ENCODE data around the gene MLN.

The MLN gene

DNA sequence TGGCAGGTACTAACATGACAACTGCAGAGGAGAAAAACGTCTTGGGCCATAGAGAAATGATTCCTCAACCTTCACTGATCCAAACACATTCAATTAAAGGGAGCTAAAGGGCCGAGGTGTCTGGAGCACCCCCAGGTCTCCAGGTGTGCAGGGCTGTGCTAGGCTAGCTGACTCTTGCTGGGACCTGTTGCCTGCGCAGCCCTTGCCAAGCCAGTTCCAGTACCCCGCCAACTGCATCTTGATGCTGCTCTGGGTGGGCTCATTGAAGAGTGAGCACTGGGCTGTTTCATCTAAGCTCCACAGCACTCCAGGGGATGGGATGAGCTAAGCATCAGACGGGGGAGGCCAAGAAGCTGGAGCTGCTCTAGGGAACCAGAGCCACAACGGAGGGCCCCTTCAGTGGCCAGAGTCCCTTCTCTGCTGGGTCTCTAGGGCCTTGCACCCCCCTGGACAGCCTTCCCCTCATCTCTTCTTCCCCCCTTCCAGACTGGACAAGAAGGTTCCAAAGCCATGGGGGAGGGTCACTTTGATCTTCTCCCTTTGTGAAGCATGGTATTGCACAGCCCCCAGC is 30.8 kb downstream of the MLN start:
- in situ Hi-C loops (cut with MboI; ENCODE audit: low sequenced_read_pairs) = loop anchor here (10.0 kb wide), 1 partner anchor 252 kb away; no protein-coding TSS in a partner anchor

- in situ Hi-C loops (cut with MboI; ENCODE audit: low sequenced_read_pairs) = loop anchor here (10.0 kb wide), 1 partner anchor 253 kb away; no protein-coding TSS in a partner anchor
Measured at GRCh38 chr6:33772082-33772830, 31.5 kb downstream of the MLN start.

DNA sequence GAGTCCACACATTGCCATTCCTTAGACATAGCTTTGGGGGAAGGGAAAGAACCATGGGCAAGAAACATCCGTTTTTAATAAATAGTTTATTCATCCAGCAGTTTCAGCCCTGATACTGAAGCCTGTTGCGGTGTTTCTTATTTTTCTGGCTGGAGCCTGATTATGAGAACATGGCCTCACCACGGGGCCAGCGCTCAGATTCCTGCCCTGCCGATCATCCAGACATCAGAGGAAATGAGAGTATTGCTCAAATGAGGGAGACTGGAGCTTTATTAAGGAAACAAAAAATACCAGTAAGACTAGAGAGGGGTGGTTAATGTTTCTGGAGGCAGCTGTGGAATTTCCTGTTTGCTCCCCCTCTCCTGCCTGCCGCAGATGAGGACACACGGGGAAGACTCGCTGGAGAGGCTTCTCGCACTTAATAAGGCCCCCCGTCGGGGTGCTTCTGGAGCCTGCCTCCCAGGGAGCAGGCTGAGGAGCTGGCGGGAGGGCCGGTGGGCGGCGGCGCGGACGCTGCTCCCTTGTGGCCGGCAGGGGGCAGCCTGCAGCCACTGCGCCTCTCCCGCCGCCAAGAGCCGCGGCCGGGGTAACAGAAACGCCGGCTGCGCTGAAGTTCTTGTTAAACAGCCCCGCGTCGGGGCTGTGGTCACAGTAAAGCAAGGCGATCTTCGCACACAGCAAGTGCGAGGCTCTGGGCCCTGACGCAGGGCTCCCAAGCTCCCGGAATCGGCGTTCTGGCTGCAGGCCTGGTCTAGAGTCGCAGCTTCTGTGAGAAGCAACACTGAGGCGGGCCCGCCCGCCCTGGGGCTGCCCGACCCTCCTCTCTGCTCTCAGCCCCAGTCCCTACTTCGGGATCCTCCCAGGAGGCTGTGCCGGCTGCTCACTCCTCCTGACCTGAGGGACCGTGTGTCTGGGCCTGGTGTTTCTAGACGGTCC is 32.4 kb downstream of the MLN start:
- in situ Hi-C loops (cut with MboI; ENCODE audit: low sequenced_read_pairs) = loop anchor here (10.0 kb wide), 1 partner anchor 253 kb away; no protein-coding TSS in a partner anchor

DNA sequence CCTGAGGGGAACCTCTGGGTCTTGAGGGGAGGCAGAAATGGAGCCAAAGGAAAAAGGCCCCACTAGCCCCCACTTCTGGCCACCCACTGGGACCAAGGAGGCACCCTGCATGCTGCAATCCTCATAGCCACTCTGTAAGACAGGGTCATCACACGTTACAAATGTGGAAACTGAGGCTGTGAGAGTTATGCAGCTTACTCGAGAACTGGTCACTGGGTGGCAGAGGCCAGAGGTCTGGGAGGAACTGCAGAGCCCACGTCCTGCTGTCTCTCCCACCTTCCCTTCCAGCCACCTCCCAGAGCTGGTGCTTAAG is 33.0 kb downstream of the MLN start:
- in situ Hi-C loops (cut with MboI; ENCODE audit: low sequenced_read_pairs) = loop anchor here (10.0 kb wide), 1 partner anchor 254 kb away; no protein-coding TSS in a partner anchor

- in situ Hi-C loops (cut with MboI; ENCODE audit: low sequenced_read_pairs) = loop anchor here (10.0 kb wide), 1 partner anchor 255 kb away; no protein-coding TSS in a partner anchor
Measured at GRCh38 chr6:33770124-33770832, 33.5 kb downstream of the MLN start.

GRCh38 chr6:33769248-33769821 is 34.5 kb downstream of the MLN start:
- in situ Hi-C loops (cut with MboI; ENCODE audit: low sequenced_read_pairs) = loop anchor here (10.0 kb wide), 1 partner anchor 385 kb away; no protein-coding TSS in a partner anchor

DNA sequence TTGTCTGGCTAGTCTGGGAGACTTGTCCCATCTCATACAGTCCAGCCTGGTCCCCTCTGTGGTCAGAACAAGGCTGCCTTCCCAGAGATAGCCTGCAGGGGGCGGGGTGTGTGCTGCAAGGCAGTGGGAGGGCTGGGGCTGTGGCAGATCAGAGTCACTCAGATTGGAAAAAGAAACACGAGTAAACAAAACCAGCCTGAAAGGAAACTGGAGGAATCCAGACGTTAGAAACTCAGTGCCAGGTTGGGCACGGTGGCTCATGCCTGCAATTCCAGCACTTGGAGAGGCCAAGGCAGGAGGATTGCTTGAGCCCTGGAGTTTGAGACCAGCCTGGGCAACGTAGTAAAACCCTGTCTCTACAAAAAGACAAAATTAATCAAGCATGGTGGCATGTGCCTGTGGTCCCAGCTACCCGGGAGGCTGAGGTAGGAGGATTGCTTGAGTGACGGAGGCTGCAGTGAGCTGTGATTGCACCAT is 35.1 kb downstream of the MLN start:
- in situ Hi-C loops (cut with MboI; ENCODE audit: low sequenced_read_pairs) = loop anchor here (10.0 kb wide), 1 partner anchor 386 kb away; no protein-coding TSS in a partner anchor

DNA sequence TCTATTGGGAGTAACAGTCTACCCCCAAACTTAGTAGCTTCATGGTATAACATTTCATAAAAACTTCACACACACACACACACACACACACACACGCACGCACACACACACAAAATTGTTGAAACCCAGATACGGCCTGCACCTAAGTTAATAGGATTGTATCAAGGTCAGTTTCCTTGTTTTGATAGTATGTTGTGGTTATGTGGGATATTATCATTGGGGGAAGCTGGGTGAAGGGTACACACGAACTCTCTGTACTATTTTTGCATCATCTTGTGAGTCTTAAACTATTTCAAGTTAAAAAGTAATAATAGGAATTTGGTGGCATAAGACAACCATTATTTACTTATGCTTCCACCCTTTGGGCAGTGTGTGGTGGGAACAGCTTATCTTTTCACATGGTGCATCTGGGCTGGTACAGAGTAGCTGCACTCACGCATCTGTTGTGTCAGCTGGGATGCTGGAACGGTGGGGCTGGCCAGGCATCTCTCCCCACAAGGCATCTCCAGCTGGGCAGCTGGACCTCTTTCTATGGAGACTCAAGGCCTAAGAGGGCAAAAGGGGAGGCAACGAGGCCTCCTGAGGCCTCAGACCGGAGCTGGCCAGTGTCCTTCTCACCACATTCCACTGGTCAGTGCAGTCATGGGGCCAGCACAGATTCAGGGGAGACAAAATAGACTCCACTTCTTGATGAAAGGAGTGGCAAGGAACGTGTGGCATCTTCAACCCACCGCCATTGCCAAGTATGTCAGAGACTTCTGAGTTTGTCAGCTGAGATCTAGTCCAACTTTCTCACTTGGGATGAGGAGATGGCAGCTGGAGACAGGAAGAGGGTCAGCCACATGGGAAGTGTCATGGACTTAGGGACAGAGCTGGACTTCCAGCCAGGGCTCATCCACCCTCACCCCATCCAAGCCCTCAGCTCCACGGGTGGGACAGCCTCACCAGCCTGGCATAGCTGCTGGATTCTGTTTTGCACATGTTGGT is 36.6 kb downstream of the MLN start:
- in situ Hi-C loops (cut with MboI; ENCODE audit: low sequenced_read_pairs) = loop anchor here (10.0 kb wide), 1 partner anchor 388 kb away; no protein-coding TSS in a partner anchor

DNA sequence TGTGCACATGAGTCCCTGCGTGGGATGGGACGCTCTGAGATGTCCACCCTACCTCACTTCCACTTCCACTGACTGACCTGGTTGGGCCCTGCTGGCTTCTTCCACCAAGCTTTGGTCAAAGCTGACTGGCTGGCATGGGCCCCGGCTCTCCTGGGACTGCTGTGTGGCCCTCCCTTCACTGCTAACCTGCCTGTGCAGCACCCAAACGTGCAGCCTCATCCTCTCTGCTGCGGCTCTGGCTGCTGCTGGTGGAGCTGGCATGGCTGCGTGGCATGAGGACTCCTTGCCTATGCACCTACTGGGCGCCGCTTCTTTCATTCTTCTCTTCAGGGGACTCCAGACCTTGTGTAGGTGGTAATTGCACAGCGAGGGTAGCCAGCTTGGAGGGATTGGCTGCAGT is 38.4 kb downstream of the MLN start:
- in situ Hi-C loops (cut with MboI; ENCODE audit: low sequenced_read_pairs) = loop anchor here (10.0 kb wide), 1 partner anchor 389 kb away; no protein-coding TSS in a partner anchor

DNA sequence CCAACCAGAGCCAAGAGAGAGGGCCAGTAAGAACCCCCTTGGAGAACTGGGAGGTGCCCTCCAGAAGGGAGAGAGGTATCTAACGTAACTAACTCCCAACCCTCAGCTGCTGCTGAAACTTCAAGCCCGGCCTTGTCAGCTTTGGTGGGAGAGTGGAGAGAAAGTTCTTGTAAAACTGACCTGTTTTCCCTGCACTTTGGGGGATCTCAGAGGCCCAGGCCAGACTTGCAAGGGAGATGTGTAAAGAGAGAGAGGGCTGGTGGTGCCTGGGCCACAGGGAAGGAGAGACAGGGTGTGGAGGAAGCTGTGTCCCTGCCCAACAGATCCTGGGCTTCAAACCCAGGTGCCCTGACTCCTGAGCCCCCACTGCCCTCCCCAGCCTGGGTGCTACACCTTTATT is 39.8 kb downstream of the MLN start:
- in situ Hi-C loops (cut with MboI; ENCODE audit: low sequenced_read_pairs) = loop anchor here (10.0 kb wide), 1 partner anchor 391 kb away; no protein-coding TSS in a partner anchor

- in situ Hi-C loops (cut with MboI; ENCODE audit: low sequenced_read_pairs) = loop anchor here (10.0 kb wide), 1 partner anchor 391 kb away; no protein-coding TSS in a partner anchor
Measured at GRCh38 chr6:33763483-33763882, 40.3 kb downstream of the MLN start.

DNA sequence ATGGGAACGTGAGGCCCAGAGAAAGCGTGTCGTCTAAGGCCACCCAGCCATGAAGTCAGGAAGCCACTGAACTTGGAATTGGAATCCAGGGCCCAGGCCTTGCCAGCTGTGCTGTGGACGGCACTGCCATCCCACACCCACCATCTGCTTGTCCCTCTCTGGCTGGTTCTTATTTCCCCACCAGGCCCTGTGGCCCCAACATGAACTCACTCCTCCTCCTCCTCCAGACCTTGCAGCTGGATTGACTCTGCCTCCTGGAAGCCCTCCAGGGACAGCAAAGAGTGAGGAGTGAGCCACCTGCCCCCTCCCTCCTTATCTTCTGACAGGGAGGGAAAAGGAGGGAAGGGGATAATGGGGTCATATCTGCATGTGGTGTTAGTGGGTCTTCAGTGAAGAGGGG is 41.1 kb downstream of the MLN start:
- in situ Hi-C loops (cut with MboI; ENCODE audit: low sequenced_read_pairs) = loop anchor here (10.0 kb wide), 1 partner anchor 392 kb away; no protein-coding TSS in a partner anchor

GRCh38 chr6:33761922-33762629 is 41.7 kb downstream of the MLN start:
- in situ Hi-C loops (cut with MboI; ENCODE audit: low sequenced_read_pairs) = loop anchor here (10.0 kb wide), 1 partner anchor 393 kb away; no protein-coding TSS in a partner anchor

DNA sequence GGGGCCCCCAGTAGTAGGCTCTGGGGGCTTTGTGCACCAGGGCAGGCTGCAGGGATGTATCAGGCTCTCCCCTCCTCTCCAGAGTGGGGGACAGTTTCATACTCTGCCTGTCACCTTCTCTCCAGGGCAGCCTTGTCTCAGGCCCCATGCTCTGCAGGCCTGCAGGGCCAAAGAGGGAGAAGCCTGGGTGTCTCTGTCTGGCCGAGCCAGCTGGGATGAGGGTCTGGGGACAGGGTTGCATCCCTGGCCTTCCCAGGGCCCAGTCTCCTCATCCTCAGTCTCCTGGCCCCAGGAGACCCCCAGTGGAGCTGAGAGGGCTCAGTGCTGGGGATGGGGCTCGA is 42.3 kb downstream of the MLN start:
- in situ Hi-C loops (cut with MboI; ENCODE audit: low sequenced_read_pairs) = loop anchor here (10.0 kb wide), 1 partner anchor 393 kb away; no protein-coding TSS in a partner anchor

DNA sequence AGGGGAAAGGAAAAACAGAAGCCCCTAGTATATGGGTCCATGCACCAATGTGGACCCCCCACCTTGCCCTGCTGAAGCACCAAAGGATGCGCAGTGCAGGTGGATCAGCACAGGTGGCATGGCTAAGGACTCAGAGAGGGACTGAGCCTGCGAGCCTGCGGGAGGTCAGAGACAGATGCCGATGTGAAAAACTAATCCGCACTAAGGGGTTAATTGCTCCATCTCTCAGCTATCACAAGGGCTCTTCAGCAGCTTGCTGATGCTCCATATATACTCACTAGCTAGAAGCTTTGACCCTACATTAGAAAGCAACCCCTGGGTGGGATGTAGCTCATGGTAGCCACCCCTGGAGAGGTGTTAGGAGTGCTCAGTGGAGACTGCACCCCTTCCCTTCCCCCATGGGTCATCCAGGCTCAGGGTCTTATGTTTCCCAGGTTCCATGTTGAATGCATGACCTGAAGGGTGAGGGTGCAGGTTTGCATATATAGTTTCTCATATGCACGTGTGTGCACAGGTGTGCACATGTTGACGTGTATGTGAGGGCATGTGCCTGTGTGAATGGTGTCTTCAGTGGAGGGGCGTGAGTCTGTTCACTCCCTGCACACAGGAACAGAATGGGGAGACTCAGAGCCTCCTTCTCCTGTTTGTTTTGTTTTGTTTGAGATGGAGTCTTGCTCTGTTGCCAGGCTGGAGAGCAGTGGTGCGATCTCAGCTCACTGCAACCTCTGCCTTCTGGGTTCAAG is 43.7 kb downstream of the MLN start:
- in situ Hi-C loops (cut with MboI; ENCODE audit: low sequenced_read_pairs) = loop anchor here (10.0 kb wide), 1 partner anchor 395 kb away; no protein-coding TSS in a partner anchor

DNA sequence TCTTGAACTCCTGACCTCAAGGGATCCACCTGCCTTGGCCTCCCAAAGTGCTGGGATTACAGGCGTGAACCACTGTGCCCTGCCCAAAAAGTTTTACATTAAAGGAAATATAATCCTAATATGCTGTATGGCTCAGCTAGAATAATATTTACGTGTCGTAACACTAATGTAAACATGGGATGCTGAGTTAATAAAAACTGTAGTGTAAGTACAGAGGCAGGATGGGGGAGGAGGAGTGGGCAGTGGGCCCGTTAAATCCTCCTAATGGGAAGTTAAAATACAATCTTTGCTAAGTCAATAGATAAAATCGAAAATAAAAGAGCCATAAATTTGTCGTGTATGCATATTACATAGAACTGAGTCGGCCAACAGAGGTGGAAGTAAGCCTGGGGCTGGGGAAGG is 45.0 kb downstream of the MLN start:
- in situ Hi-C loops (cut with MboI; ENCODE audit: low sequenced_read_pairs) = no loop called here

- in situ Hi-C loops (cut with MboI; ENCODE audit: low sequenced_read_pairs) = no loop called here
Measured at GRCh38 chr6:33757906-33758305, 45.9 kb downstream of the MLN start.

All from HL-60/S4 treated with retinoic acid at 250 ng/mL for 4 days and 3 days (cell line).